Measurements from ENCODE around the gene ALG12.

GRCh38 chr22:49924113-49924833 is 6.0 kb upstream of the ALG12 start:
- TF ChIP-seq CTCF (conservative IDR thresholded peaks at IDR 0.05 in 1 of 2, IDR thresholded peaks at IDR 0.05 in 1 of 2; ENCODE audit: extremely low read depth in 1 of 2, insufficient read depth in 1 of 2, low read depth in 1 of 2, low read length in 2 of 2) = no peak
- no peak for TF ChIP-seq EZH2 (IDR thresholded peaks at IDR 0.05; ENCODE audit: borderline replicate concordance, low read length)
